ENCODE measurements around the gene CSMD2. TPM values are rescaled to one million over a fixed set of nuclear protein-coding genes. Genes with fewer than 3 reads are reported as not detected.

CSMD2 gene
- total RNA-seq, 4 donors from 2014 or later: 8.6 TPM; not detected in 3

DNA sequence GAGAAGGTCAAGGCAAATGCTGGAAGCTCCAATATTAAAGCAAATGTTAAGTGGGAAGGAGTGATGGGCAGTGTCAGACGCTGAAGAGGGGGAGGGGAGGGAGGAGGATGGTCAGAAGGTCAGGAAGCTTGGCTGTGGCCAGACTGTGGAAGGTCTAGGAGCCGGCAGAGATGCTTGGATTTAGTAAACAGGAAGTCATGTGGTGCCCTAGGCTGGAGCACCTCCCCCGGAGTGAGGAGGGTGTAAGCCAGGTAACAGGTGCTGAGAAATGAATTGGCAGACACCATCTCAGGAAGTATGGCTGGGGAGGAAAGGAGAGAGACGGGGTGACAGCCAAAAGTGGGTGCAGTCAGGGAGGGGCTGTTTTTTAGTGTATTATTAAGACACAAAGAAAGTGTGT lies 17.7 kb downstream of the CSMD2 start:
- H3K36me3 ChIP-seq: no peaks in the 10 kb centered on the region
- H3K9me3 ChIP-seq: no peaks in the 10 kb centered on the region
- no peak for DNase-seq
- no peaks in the 10 kb centered on the region for H3K4me1 ChIP-seq
- TF ChIP-seq CTCF (IDR thresholded peaks at IDR 0.05) (no peak), POLR2A (IDR thresholded peaks at IDR 0.05) (no peak)
- H3K27ac ChIP-seq: no peak overlapping the region
- H3K27me3 ChIP-seq: no peaks in the 10 kb centered on the region
- H3K4me3 ChIP-seq: no peak overlapping the region
- intact Hi-C loops (cut with DNase I; ENCODE audit: low total_unique reads): no loop called here

DNA sequence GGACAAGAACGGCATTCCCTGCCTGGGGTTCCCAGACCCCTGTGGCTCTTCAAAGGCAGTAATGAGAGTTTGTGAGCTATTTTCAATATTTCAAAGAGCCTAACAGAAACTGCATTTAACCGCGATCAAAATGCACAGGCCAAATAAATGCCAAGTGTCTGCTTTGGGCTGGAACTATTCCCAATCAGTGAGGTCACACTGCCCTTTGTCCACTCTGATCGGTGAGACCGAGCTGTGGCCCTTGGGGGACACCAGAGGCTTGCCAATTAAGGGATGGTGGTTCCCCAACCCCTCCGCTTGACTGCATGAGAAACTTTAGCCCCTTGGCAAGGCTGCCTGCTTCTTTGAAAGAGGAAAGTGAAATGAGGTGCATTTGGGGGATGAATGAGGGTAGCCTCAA lies 20.3 kb downstream of the CSMD2 start:
- H3K4me1 ChIP-seq: no peaks in the 10 kb centered on the region
- TF ChIP-seq POLR2A (IDR thresholded peaks at IDR 0.05): no peak
- TF ChIP-seq CTCF (IDR thresholded peaks at IDR 0.05): no peak
- H3K4me3 ChIP-seq: no peak overlapping the region
- no peak for DNase-seq
- H3K9me3 ChIP-seq: no peaks in the 10 kb centered on the region
- no peak overlapping the region for H3K27ac ChIP-seq
- no peaks in the 10 kb centered on the region for H3K36me3 ChIP-seq
- H3K27me3 ChIP-seq: no peaks in the 10 kb centered on the region
- intact Hi-C loops (cut with DNase I; ENCODE audit: low total_unique reads): no loop called here

GRCh38 chr1:34143975-34144374 lies 21.1 kb downstream of the CSMD2 start:
- DNase-seq: no peak
- TF ChIP-seq CTCF (IDR thresholded peaks at IDR 0.05) (no peak), POLR2A (IDR thresholded peaks at IDR 0.05) (no peak)
- no peak overlapping the region for H3K27ac ChIP-seq
- H3K4me1 ChIP-seq: no peaks in the 10 kb centered on the region
- intact Hi-C loops (cut with DNase I; ENCODE audit: low total_unique reads): no loop called here
- H3K36me3 ChIP-seq: no peaks in the 10 kb centered on the region
- no peaks in the 10 kb centered on the region for H3K9me3 ChIP-seq
- no peak overlapping the region for H3K4me3 ChIP-seq
- no peaks in the 10 kb centered on the region for H3K27me3 ChIP-seq

DNA sequence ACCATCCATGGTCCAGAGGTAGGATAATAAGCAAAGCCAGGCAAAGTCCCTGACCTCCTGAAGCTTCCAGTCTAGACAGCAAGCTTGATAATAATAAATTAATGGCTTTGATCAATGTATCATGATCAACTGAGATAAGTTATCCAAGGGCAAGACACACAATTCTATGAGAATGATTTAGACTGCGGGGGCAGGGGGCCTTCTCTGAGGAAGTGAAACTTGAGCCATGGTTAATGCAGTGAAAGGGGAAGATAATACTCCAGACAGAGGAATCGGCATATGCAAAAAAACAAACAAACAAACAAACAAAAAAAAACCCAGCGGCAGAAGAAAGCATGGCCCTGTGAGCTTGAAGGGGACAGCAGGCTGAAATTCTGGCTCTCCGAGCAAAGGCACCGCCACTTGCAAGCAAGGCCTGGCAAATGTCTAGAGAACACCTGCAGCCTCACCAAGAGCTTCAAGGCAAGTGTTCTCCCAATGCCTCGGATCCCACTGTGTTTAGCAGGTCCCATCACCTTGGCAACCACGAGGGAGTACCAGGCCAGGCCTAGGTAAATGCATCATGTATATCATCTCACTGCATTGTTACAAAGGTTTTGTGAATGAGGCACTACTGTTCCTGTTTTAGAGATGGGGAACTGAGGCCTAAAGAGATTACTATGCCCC lies 24.9 kb downstream of the CSMD2 start:
- H3K27ac ChIP-seq: no peak overlapping the region
- no peak for DNase-seq
- no peak overlapping the region for H3K4me3 ChIP-seq
- no peak for TF ChIP-seq POLR2A (IDR thresholded peaks at IDR 0.05)
- no peaks in the 10 kb centered on the region for H3K36me3 ChIP-seq
- H3K27me3 ChIP-seq: no peaks in the 10 kb centered on the region
- intact Hi-C loops (cut with DNase I; ENCODE audit: low total_unique reads): no loop called here
- H3K4me1 ChIP-seq: no peaks in the 10 kb centered on the region
- no peaks in the 10 kb centered on the region for H3K9me3 ChIP-seq

DNA sequence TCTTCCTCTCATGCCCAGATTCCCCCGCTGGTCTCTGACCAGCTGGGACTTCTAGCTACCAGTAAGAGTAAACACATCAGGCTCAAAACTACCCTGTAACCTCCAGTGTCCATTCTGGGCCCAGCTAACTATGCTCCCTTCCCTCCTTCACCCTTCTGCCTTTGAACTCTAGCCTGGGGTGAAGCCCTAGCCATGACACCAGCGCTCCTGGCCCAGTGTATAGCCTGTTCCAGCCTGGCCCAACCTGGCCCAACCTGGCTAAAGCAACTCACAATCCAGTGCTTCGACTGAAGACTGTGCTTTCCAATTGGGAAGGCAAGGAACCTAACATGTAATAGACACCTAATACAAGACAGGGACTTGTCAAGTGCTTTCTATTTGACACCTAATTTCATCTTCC lies 27.6 kb downstream of the CSMD2 start:
- DNase-seq: no peak
- Histone ChIP-seq H3K9me3 (no peaks in the 10 kb centered on the region), H3K27ac (no peak overlapping the region)

DNA sequence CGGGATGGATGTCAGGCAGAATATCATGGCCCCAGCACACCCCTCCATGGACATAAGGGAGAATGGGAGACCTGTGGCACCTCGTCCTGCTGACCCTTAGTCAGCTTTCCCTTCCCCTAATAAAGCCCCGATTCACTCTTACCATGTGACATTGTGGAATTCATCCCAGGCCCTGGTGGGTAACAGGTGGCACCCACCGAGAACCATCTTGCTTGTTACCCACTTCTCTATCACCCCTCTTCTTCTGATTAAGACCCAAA lies 32.9 kb downstream of the CSMD2 start:
- Histone ChIP-seq H3K9me3 (no peaks in the 10 kb centered on the region), H3K27ac (no peak overlapping the region)

More for the DNA sequence above, 27.6 kb downstream of the CSMD2 start:
- Histone ChIP-seq H3K27me3 (no peaks in the 10 kb centered on the region), H3K4me3 (no peak overlapping the region), H3K36me3 (no peaks in the 10 kb centered on the region), H3K4me1 (no peaks in the 10 kb centered on the region)
- no peak for TF ChIP-seq POLR2A (IDR thresholded peaks at IDR 0.05)
- intact Hi-C loops (cut with DNase I; ENCODE audit: low total_unique reads): no loop called here

More for the DNA sequence above, 32.9 kb downstream of the CSMD2 start:
- H3K27me3 ChIP-seq: no peaks in the 10 kb centered on the region
- DNase-seq: no peak
- H3K4me3 ChIP-seq: no peak overlapping the region
- TF ChIP-seq POLR2A (IDR thresholded peaks at IDR 0.05) (no peak), CTCF (IDR thresholded peaks at IDR 0.05) (no peak)
- no peaks in the 10 kb centered on the region for H3K4me1 ChIP-seq
- intact Hi-C loops (cut with DNase I; ENCODE audit: low total_unique reads): no loop called here
- H3K36me3 ChIP-seq: no peaks in the 10 kb centered on the region
